Natural killer cell treated with Interleukin-12 subunit alpha and Interleukin-12 subunit beta and Interleukin-15 and Interleukin-18, amount 100 ng/mL, for 72 hours (primary cell): ENCODE measurements around the gene RNF44. TPM values are rescaled to one million over a fixed set of nuclear protein-coding genes. Genes with fewer than 3 reads are reported as not detected.

Source experiments
- ATAC-seq, 2 donors: fragments of 150-1000 bp; cut with Tn5 transposase in 1 of 2; sonication (Bioruptor Pico), chemical (Tn5 transposase) in 1 of 2; 2 replicates each; pipeline ENCODE4 v1.10.0; 2021
- DNase-seq: peaks from one replicate; pipeline ENCODE4 v3.0.0; 2022; ENCODE audit warnings: low spot score
- H3K27ac Mint-ChIP-seq, 2 donors: 1 replicate in 1 of 2; 2 replicates in 1 of 2; pipeline ENCODE4 v1.8.0; 2022; ENCODE audit warnings: mixed read lengths in 2 of 2, mild to moderate bottlenecking in 1 of 2, moderate library complexity in 1 of 2
- H3K27me3 Mint-ChIP-seq, 2 donors: 1 replicate in 1 of 2; 2 replicates in 1 of 2; pipeline ENCODE4 v1.8.0; 2022; ENCODE audit warnings: mixed read lengths in 2 of 2
- H3K36me3 Mint-ChIP-seq: one replicate; pipeline ENCODE4 v1.8.0; 2022; ENCODE audit warnings: mixed read lengths
- H3K4me1 Mint-ChIP-seq, 2 donors: 1 replicate in 1 of 2; 2 replicates in 1 of 2; pipeline ENCODE4 v1.8.0; 2022; ENCODE audit warnings: low read depth in 2 of 2, mixed read lengths in 2 of 2, mild to moderate bottlenecking in 1 of 2
- H3K4me3 Mint-ChIP-seq: one replicate; pipeline ENCODE4 v1.8.0; 2022; ENCODE audit warnings: mixed read lengths
- H3K9me3 Mint-ChIP-seq: 2 replicates; pipeline ENCODE4 v1.8.0; 2022; ENCODE audit warnings: mixed read lengths
- total RNA-seq, 2 donors: library from RNA; stranded (reverse); gene quantifications; one replicate each; pipeline ENCODE4 v1.2.3, GENCODE V29; 2022

Gene RNF44
- 10 to 100 TPM; 58.1 to 76.3 TPM for total RNA-seq

DNA sequence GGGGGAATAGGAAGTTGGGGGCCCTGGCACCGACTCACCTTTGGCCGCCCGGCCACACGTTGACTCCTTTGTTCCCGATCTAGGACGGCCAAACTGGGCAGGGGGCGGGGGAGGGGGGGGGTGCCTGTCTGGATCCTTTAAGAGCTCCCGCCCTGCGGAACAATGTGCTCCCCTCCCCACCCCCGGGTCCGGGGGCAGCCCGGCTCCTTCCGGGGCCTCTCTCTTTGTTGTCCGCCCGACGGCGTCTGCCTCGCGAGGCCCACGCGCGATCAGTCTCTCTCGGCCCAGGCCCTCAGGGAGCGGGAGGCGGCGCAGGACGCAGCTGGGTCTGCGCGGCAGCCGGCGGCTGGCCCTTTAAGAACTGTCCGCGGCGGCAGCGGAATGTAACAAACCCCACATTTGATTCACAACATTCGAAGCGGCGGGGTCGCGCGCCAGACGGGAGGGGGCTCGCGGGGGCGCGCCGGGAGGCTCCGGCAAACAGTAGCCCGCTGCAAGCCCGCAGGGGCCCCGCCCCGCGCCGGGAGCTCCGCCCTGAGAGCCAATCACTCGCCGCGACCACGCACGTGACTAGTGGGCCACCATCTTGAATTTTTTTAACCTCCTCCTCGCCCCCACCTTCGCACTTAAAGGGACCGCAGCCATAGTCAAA is at the start of gene RNF44:
TSS of gene RNF44 (minus strand) at position 501 of the 652 bp plus-strand sequence. CDS start 4,930 bp downstream, outside the sequence.
- H3K27me3 Mint-ChIP-seq = no peaks in the 10 kb centered on the region
- no peaks in the 10 kb centered on the region for H3K9me3 Mint-ChIP-seq
- ATAC-seq (peak; percentile 80 to 86), DNase-seq (peak; percentile 98)
- peak within 1 kb of the TSS; percentile 95 to 99 for H3K27ac Mint-ChIP-seq
- no peaks in the 10 kb centered on the region for H3K36me3 Mint-ChIP-seq
- H3K4me3 Mint-ChIP-seq = peak within 1 kb of the TSS; percentile 93
- H3K4me1 Mint-ChIP-seq = peaks cover 61 to 67% of the 10 kb centered on the region in 2 donors

DNA sequence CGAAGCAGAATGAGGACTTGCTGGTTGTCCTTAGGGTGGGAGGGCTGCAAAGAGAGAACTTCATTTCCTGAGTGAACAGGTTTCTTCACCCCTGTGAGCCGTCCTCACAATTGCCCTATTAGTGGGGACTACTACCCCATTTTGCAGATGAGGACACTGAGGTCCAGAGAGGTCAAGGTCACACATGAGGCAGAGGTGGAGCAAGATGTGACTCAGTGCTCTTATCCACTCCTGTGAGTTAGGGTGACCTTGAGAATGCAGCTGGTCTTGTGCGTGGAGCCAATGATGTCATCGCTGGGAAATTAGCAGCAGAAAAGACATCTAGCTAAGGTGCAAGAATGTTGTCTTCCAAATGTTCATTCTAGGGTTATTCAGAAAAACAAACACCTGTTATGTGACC is 45.9 kb upstream of the RNF44 start:
- Mint-ChIP-seq H3K36me3 (no peaks in the 10 kb centered on the region), H3K9me3 (no peaks in the 10 kb centered on the region), H3K4me1 (peaks cover 0 to 2% of the 10 kb centered on the region in 2 donors), H3K27me3 (no peaks in the 10 kb centered on the region), H3K27ac (no peak overlapping the region), H3K4me3 (no peak overlapping the region)
- no peak for ATAC-seq
- no peak for DNase-seq

DNA sequence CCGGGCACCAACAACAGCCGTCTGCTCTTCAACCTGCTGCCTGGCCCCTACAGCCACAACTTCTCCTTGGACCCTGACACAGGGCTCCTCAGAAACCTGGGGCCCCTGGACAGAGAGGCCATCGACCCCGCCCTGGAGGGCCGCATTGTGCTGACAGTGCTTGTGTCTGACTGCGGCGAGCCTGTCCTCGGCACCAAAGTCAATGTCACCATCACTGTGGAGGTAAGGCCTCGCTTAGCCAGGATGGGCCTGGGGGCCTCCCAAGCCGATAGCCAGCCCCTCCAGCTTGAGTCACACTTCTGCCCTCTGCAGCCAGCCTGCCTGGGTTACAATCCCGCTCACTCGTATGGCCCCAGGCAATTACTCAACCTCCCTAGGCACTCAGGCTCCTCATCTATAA is 44.2 kb upstream of the RNF44 start:
- DNase-seq (no peak), ATAC-seq (no peak)
- no peak overlapping the region for H3K4me3 Mint-ChIP-seq
- no peaks in the 10 kb centered on the region for H3K9me3 Mint-ChIP-seq
- H3K36me3 Mint-ChIP-seq = no peaks in the 10 kb centered on the region
- peaks cover 0 to 2% of the 10 kb centered on the region in 2 donors for H3K4me1 Mint-ChIP-seq
- H3K27me3 Mint-ChIP-seq = no peaks in the 10 kb centered on the region
- no peak overlapping the region for H3K27ac Mint-ChIP-seq

DNA sequence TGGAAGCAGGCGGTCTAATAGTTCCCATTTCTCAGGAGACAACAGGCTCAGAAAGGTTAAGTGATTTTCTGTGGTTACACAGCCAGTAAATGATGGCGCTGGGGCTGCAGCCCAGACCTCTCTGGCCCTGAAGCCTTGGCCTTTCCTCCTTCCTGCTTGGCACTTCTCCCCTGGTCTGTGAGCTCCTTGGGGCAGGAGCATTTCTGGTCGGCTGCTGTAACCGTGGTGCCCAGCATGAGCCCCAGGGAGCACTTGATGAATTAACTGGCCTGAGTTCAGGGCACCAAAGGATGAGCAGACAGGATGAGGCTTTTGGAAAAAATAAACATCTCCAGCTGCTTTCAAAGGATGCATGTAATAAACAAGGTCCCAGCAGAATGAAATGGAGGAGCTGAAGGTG is 42.1 kb upstream of the RNF44 start:
- no peak for ATAC-seq
- H3K4me3 Mint-ChIP-seq = no peak overlapping the region
- no peak for DNase-seq
- no peaks in the 10 kb centered on the region for H3K9me3 Mint-ChIP-seq
- H3K27ac Mint-ChIP-seq = no peak overlapping the region
- no peaks in the 10 kb centered on the region for H3K27me3 Mint-ChIP-seq
- H3K4me1 Mint-ChIP-seq = peaks cover 0 to 2% of the 10 kb centered on the region in 2 donors
- no peaks in the 10 kb centered on the region for H3K36me3 Mint-ChIP-seq

DNA sequence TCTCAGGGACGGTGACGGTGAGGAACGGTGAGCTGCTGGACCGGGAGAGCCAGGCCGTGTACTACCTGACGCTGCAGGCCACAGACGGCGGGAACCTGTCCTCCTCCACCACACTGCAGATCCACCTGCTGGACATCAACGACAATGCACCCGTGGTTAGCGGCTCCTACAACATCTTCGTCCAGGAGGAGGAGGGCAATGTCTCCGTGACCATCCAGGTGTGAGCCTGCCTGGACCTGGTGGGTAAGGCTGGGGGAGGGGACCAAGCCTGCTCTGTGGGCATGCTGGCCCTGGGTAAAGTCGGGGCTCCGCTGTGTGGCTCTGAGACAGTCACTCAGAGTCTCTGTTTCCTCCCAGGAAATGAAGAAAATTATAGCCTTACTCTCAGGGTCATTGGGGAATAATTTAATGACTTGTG is 41.2 kb upstream of the RNF44 start:
- Mint-ChIP-seq H3K27ac (no peak overlapping the region), H3K4me3 (no peak overlapping the region), H3K4me1 (peaks cover 0 to 7% of the 10 kb centered on the region in 2 donors), H3K36me3 (no peaks in the 10 kb centered on the region), H3K27me3 (no peaks in the 10 kb centered on the region), H3K9me3 (no peaks in the 10 kb centered on the region)
- ATAC-seq (peak in 1 of 2 donors; percentile 26), DNase-seq (no peak)

DNA sequence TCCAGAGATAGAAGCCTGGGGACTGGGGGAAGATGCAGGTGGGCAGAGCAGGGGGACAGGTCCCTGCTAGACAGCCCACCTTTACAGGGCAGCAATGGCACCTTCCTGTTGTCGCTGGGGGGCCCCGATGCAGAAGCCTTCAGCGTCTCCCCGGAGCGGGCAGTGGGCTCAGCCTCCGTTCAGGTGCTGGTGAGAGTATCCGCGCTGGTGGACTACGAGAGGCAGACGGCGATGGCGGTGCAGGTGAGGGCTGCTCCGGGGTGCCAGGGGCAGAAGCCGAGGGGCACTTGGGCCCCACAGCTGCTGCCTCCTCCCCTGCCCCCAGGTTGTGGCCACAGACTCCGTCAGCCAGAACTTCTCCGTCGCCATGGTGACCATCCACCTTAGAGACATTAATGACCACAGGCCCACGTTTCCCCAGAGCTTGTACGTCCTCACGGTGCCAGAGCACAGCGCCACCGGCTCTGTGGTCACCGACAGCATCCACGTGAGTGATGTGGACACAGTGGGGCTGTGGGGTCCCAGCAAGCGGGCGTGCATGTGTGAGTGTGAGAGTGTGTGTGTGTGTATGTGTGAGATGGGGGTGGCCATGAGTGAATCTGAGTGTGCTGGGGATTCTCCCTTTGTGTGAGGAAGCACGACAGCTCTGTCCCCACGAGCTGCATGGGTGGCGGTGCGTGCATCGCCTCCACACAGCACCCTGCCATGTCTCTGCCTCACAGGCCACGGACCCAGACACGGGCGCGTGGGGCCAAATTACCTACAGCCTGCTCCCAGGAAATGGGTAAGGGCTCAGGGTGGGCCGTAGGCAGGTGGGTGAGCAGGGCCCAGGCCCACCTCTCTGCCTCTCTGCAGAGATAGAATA is 40.3 kb upstream of the RNF44 start:
- H3K9me3 Mint-ChIP-seq = no peaks in the 10 kb centered on the region
- no peak for ATAC-seq
- no peak for DNase-seq
- H3K36me3 Mint-ChIP-seq = no peaks in the 10 kb centered on the region
- H3K27ac Mint-ChIP-seq = no peak overlapping the region
- no peaks in the 10 kb centered on the region for H3K27me3 Mint-ChIP-seq
- no peak overlapping the region for H3K4me3 Mint-ChIP-seq
- peaks cover 0 to 7% of the 10 kb centered on the region in 2 donors for H3K4me1 Mint-ChIP-seq

DNA sequence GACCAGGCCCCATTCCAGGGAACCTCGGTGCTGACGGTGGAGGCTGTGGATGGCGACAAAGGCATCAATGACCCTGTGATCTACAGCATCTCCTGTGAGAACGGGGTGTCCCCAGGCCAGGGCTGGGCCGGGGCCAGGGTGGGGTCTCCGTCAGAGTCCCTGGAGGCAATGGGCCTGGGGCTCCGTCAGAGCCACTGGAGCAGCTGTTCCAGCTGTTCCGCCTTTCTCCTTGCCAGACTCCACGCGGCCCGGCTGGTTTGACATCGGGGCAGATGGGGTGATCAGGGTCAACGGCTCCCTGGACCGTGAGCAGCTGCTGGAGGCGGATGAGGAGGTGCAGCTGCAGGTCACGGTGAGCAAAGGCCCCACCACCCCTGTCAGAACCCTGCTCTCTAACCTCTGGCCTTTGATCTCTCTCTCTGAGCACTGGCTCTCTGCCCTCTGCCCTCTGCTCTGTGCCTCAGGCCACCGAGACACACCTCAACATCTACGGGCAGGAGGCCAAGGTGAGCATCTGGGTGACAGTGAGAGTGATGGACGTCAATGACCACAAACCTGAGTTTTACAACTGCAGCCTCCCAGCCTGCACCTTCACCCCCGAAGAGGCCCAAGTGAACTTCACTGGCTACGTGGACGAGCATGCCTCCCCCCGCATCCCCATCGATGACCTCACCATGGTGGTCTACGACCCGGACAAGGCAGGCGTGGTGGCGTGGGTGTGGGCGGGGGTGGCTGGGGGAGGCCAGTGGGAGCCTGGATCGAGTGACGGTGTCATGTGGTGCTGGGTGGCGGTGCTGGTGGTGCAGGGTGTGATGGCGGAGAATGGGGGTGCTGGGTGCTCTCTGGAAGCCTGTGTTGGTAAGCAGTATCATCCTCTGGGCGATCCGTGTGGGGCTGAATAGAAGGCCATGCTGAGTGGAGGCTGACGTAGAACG is 38.6 kb upstream of the RNF44 start:
- H3K9me3 Mint-ChIP-seq = no peaks in the 10 kb centered on the region
- no peak overlapping the region for H3K4me3 Mint-ChIP-seq
- no peak overlapping the region for H3K27ac Mint-ChIP-seq
- peaks cover 0 to 7% of the 10 kb centered on the region in 2 donors for H3K4me1 Mint-ChIP-seq
- ATAC-seq (no peak), DNase-seq (no peak)
- H3K36me3 Mint-ChIP-seq = no peaks in the 10 kb centered on the region
- no peaks in the 10 kb centered on the region for H3K27me3 Mint-ChIP-seq

DNA sequence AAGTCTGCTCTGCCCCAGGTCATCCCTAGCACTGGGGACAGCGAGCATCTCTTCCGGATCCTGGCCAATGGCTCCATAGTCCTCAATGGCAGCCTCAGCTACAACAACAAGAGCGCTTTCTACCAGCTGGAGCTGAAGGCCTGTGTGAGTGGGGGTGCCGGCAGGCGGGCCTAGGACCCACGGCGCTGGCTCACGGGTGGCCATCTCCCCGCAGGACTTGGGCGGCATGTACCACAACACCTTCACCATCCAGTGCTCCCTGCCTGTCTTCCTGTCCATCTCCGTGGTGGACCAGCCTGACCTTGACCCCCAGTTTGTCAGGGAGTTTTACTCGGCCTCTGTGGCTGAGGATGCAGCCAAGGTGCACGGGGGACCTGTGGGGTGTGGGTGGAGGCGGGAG is 37.9 kb upstream of the RNF44 start:
- Mint-ChIP-seq H3K9me3 (no peaks in the 10 kb centered on the region), H3K4me3 (no peak overlapping the region), H3K27ac (no peak overlapping the region), H3K27me3 (no peaks in the 10 kb centered on the region), H3K4me1 (peaks cover 0 to 7% of the 10 kb centered on the region in 2 donors), H3K36me3 (no peaks in the 10 kb centered on the region)
- ATAC-seq (no peak), DNase-seq (no peak)

DNA sequence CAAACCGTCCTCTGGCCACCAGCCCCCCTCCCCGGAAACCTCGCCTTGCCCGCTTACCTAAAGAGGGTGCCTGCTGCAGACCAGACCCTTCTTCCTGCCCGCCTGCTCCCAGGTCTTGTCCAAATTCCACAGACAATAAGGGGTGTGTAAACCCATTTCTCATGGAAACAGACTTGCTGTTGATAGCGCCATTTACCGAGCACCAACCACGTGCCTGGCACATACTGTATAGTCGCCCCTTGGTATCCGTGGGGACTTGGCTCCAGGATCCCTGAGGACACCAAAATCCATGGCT is 37.0 kb upstream of the RNF44 start:
- peaks cover 0 to 7% of the 10 kb centered on the region in 2 donors for H3K4me1 Mint-ChIP-seq
- H3K27ac Mint-ChIP-seq = no peak overlapping the region
- no peaks in the 10 kb centered on the region for H3K36me3 Mint-ChIP-seq
- H3K9me3 Mint-ChIP-seq = no peaks in the 10 kb centered on the region
- ATAC-seq (no peak), DNase-seq (no peak)
- no peaks in the 10 kb centered on the region for H3K27me3 Mint-ChIP-seq
- no peak overlapping the region for H3K4me3 Mint-ChIP-seq

DNA sequence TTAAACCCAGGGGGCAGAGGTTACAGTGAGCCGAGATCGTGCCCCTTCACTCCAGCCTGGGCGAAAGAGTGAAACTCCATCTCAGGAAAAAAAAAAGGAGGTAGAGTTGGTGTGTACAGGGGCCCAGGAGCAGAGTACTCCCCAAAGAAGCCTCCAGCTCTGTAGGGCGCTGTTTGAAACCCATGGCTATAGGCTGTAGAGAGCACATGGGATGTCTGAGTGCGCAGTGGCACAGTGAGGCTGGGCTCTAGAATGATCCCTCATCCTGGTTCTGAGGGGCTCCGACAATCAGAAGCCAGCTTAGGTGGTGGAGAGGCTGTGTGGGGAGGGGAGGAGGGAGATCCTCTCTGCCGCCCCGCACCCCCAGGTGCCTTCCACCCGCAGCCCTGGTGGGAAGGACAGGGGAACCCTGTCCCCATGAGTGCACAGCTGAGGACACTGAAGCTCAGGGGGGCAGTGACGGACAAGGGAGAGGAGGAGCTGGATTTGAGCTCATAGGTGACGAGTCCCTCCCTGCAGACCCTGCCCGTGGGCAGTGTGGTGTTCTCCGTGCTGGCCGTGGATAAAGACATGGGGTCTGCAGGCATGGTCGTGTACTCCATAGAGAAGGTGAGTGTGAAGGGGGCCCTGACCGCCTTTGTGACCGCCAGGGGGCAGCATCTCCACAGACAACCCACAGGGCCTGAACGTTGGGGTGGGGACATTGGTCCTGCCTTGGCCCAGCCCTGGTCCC is 36.5 kb upstream of the RNF44 start:
- ATAC-seq (peak; percentile 82 to 86), DNase-seq (peak; percentile 82)
- Mint-ChIP-seq H3K9me3 (no peaks in the 10 kb centered on the region), H3K4me1 (peaks cover 0 to 7% of the 10 kb centered on the region in 2 donors), H3K27me3 (no peaks in the 10 kb centered on the region), H3K4me3 (no peak overlapping the region), H3K27ac (no peak overlapping the region), H3K36me3 (no peaks in the 10 kb centered on the region)

DNA sequence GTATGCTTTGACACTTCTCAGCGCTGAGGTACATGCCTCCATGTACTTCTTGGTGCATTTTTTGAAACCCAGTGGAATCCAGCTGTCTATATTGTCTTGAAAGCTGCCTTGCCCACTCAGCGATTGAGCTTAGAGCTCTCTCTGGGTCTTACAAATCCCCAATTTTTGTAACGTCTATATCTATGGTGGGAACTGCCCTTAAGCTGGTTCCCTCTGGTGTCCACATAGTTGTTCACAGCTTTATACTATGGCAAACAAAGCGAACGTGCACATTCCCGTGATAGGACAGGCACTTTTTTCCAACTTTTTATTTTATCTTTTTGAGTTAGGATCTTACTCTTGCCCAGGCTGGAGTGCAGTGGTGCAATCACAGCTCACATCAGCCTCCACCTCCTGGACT is 32.8 kb upstream of the RNF44 start:
- DNase-seq = no peak
- H3K36me3 Mint-ChIP-seq = no peaks in the 10 kb centered on the region
- no peak overlapping the region for H3K4me3 Mint-ChIP-seq
- H3K4me1 Mint-ChIP-seq = peaks cover 0 to 5% of the 10 kb centered on the region in 2 donors
- no peak overlapping the region for H3K27ac Mint-ChIP-seq
- H3K27me3 Mint-ChIP-seq = peaks cover 0 to 4% of the 10 kb centered on the region in 2 donors
- no peak for ATAC-seq
- no peaks in the 10 kb centered on the region for H3K9me3 Mint-ChIP-seq

DNA sequence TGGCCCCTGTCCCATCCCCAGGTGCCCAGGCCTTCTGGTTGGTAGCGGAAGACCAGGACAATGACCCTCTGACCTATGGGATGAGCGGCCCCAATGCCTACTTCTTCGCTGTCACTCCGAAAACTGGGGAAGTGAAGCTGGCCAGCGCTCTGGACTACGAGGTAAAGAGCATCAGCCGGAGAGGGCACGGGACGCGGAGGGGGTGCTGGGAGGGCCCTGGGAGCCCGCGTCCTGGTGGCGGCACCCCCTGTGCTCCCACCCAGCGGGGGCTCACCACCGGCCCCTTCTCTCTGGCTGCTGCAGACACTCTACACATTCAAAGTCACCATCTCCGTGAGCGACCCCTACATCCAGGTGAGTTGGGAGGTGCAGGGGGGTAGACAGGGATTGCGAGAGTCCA is 31.5 kb upstream of the RNF44 start:
- H3K9me3 Mint-ChIP-seq = no peaks in the 10 kb centered on the region
- no peak for DNase-seq
- no peaks in the 10 kb centered on the region for H3K4me1 Mint-ChIP-seq
- no peaks in the 10 kb centered on the region for H3K36me3 Mint-ChIP-seq
- H3K4me3 Mint-ChIP-seq = no peak overlapping the region
- ATAC-seq = no peak
- H3K27ac Mint-ChIP-seq = no peak overlapping the region
- peaks cover 0 to 4% of the 10 kb centered on the region in 2 donors for H3K27me3 Mint-ChIP-seq

DNA sequence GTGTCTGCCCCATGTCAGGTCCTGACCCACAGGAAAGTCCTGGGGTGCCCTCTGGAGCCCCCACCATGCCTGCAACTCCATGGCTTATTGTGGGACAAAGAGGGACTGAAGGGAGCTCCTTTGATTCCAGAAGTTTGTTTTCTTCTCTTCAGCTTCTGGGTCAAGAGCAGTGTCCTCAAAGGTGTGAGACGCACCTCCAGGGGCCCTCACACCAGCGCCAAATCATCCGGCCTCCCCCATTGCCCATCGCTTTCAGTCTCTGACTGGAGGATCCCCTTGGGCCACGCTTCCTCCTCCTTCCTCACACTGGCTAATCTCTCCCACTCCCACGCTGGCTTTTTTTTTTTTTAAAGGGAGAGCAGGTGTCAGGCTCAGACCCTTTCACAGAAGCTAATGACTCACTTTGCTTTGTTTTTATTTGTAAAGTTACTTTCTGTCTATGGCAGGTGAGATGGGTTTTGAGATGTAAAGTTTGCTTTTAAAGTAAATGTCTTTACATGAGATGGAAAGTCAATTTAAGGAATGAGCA is 28.6 kb upstream of the RNF44 start:
- H3K27ac Mint-ChIP-seq = no peak overlapping the region
- ATAC-seq (no peak), DNase-seq (no peak)
- H3K36me3 Mint-ChIP-seq = no peaks in the 10 kb centered on the region
- no peaks in the 10 kb centered on the region for H3K4me1 Mint-ChIP-seq
- H3K9me3 Mint-ChIP-seq = no peaks in the 10 kb centered on the region
- H3K4me3 Mint-ChIP-seq = no peak overlapping the region
- H3K27me3 Mint-ChIP-seq = peaks cover 9 to 10% of the 10 kb centered on the region in 2 donors
